Measurements from ENCODE around the gene OR8G1.

OR8G1 gene

DNA sequence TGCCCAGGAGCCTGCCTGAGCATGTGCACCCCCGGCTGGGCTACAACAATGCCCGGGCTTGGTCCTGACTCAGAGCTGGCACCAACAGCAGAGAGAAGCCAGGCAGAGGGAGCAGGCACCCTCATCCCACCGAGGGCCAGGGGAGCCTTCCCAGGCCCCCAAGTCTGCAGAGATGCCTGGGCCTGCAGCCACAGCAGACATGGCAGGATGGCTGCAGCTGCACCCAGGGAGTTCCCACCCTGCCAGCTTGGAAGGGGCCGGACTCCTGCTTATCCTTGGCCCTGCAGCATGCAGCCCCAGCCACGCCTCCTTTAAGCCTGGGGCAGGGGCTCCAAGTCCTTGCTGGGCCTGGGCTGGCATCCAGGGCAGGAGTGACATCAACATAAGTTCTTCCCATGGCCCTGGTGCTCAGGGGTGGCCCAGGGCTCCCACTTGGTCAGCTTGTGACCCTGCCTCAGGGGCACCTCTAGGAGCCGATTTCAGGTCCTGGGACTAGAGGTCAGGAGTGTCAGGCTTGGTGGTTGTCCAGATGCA, 31.0 kb upstream of the OR8G1 start:
- H3K4me1 ChIP-seq (ENCODE audit: low read length) = no peaks in the 10 kb centered on the region
- no peak for TF ChIP-seq EZH2phosphoT487 (IDR thresholded peaks at IDR 0.05; ENCODE audit: low read depth)
- TF ChIP-seq, protein P1, sequence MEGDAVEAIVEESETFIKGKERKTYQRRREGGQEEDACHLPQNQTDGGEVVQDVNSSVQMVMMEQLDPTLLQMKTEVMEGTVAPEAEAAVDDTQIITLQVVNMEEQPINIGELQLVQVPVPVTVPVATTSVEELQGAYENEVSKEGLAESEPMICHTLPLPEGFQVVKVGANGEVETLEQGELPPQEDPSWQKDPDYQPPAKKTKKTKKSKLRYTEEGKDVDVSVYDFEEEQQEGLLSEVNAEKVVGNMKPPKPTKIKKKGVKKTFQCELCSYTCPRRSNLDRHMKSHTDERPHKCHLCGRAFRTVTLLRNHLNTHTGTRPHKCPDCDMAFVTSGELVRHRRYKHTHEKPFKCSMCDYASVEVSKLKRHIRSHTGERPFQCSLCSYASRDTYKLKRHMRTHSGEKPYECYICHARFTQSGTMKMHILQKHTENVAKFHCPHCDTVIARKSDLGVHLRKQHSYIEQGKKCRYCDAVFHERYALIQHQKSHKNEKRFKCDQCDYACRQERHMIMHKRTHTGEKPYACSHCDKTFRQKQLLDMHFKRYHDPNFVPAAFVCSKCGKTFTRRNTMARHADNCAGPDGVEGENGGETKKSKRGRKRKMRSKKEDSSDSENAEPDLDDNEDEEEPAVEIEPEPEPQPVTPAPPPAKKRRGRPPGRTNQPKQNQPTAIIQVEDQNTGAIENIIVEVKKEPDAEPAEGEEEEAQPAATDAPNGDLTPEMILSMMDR (IDR thresholded peaks at IDR 0.05; ENCODE audit: low read depth, low read length) = no peak
- no peak overlapping the region for H3K9ac ChIP-seq (ENCODE audit: low read length)
- no peaks in the 10 kb centered on the region for H3K27me3 ChIP-seq (ENCODE audit: low read depth, low read length)
- H3K79me2 ChIP-seq (ENCODE audit: low read length) = no peaks in the 10 kb centered on the region
- H3K36me3 ChIP-seq (replicated peaks; ENCODE audit: low read depth, low read length) = no peaks in the 10 kb centered on the region
- H3K4me3 ChIP-seq (ENCODE audit: low read length) = no peak overlapping the region
- H2AFZ ChIP-seq (ENCODE audit: low read depth, low read length) = no peak overlapping the region
- no peak overlapping the region for H3K4me2 ChIP-seq (ENCODE audit: low read length)
- H4K20me1 ChIP-seq (ENCODE audit: insufficient read depth, low read length) = no peaks in the 10 kb centered on the region
- H3K27ac ChIP-seq (ENCODE audit: low read length) = no peak overlapping the region
- no peaks in the 10 kb centered on the region for H3K9me3 ChIP-seq (ENCODE audit: insufficient read depth, low read length)

GRCh38 chr11:124210421-124210820, 30.5 kb upstream of the OR8G1 start:
- no peak overlapping the region for H2AFZ ChIP-seq (ENCODE audit: low read depth, low read length)
- H3K79me2 ChIP-seq (ENCODE audit: low read length) = no peaks in the 10 kb centered on the region
- no peak overlapping the region for H3K9ac ChIP-seq (ENCODE audit: low read length)
- no peak overlapping the region for H3K4me2 ChIP-seq (ENCODE audit: low read length)
- no peaks in the 10 kb centered on the region for H4K20me1 ChIP-seq (ENCODE audit: insufficient read depth, low read length)
- H3K27me3 ChIP-seq (ENCODE audit: low read depth, low read length) = no peaks in the 10 kb centered on the region
- TF ChIP-seq, protein P1 (IDR thresholded peaks at IDR 0.05; ENCODE audit: low read depth, low read length) = no peak
- no peaks in the 10 kb centered on the region for H3K9me3 ChIP-seq (ENCODE audit: insufficient read depth, low read length)
- no peak overlapping the region for H3K4me3 ChIP-seq (ENCODE audit: low read length)
- H3K4me1 ChIP-seq (ENCODE audit: low read length) = no peaks in the 10 kb centered on the region
- H3K36me3 ChIP-seq (replicated peaks; ENCODE audit: low read depth, low read length) = no peaks in the 10 kb centered on the region
- no peak overlapping the region for H3K27ac ChIP-seq (ENCODE audit: low read length)

DNA sequence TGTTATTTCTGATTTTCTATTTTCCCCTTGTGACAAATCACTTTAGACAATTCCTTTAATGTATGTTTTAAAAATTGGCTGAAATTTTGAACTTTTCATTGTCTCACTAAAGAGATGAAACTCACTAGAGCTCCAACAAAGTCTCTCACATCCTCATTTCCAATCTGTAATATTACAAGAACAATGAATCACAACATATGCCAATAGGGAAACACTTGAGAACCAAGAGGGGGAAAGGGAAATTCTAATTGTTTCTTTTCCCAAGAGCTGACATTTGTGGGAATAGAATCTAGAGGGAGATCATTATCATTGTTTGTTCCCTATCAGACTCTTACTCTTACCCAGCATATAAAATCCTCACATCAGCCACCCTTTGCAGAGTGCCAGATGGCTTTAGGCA, 29.6 kb upstream of the OR8G1 start:
- TF ChIP-seq, protein P1 (IDR thresholded peaks at IDR 0.05; ENCODE audit: low read depth, low read length) = no peak
- TF ChIP-seq EZH2phosphoT487 (IDR thresholded peaks at IDR 0.05; ENCODE audit: low read depth) = no peak
- Histone ChIP-seq H3K27me3 (ENCODE audit: low read depth, low read length) (no peaks in the 10 kb centered on the region), H3K4me3 (ENCODE audit: low read length) (no peak overlapping the region), H3K4me2 (ENCODE audit: low read length) (no peak overlapping the region), H3K9ac (ENCODE audit: low read length) (no peak overlapping the region), H3K36me3 (replicated peaks; ENCODE audit: low read depth, low read length) (no peaks in the 10 kb centered on the region), H3K4me1 (ENCODE audit: low read length) (no peaks in the 10 kb centered on the region), H2AFZ (ENCODE audit: low read depth, low read length) (no peak overlapping the region), H3K9me3 (ENCODE audit: insufficient read depth, low read length) (no peaks in the 10 kb centered on the region), H4K20me1 (ENCODE audit: insufficient read depth, low read length) (no peaks in the 10 kb centered on the region), H3K79me2 (ENCODE audit: low read length) (no peaks in the 10 kb centered on the region), H3K27ac (ENCODE audit: low read length) (no peak overlapping the region)

DNA sequence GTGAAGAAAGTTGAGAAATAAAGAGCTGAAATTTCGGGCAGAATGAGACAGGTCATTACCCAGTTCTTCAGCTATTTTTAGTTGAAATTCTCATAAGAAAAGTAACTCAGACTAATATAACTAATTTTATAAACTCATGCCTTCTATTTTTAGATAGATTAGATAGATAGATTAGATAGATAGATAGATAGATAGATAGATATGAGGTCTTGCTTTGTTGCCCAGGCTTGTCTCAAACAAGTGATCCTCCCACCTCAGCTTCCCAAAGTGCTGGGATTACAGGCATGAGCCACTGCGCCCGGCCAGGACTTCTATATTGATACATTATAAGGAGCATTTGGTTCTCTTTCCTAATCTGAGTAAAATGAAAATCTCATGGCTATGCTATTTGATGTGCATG, 26.9 kb upstream of the OR8G1 start:
- Histone ChIP-seq H3K79me2 (ENCODE audit: low read length) (no peaks in the 10 kb centered on the region), H3K4me2 (ENCODE audit: low read length) (no peak overlapping the region), H3K9me3 (ENCODE audit: insufficient read depth, low read length) (no peaks in the 10 kb centered on the region), H4K20me1 (ENCODE audit: insufficient read depth, low read length) (no peaks in the 10 kb centered on the region), H3K27ac (ENCODE audit: low read length) (no peak overlapping the region), H2AFZ (ENCODE audit: low read depth, low read length) (no peak overlapping the region), H3K9ac (ENCODE audit: low read length) (no peak overlapping the region), H3K36me3 (replicated peaks; ENCODE audit: low read depth, low read length) (no peaks in the 10 kb centered on the region), H3K4me3 (ENCODE audit: low read length) (no peak overlapping the region), H3K27me3 (ENCODE audit: low read depth, low read length) (no peaks in the 10 kb centered on the region), H3K4me1 (ENCODE audit: low read length) (no peaks in the 10 kb centered on the region)
- no peak for TF ChIP-seq EZH2phosphoT487 (IDR thresholded peaks at IDR 0.05; ENCODE audit: low read depth)
- TF ChIP-seq, protein P1 (IDR thresholded peaks at IDR 0.05; ENCODE audit: low read depth, low read length) = no peak
